Measurements from ENCODE around the gene ENOX1.

GRCh38 chr13:43573361-43573740 is 213.4 kb downstream of the ENOX1 start:
- TF ChIP-seq GATA4 (IDR thresholded peaks at IDR 0.05; ENCODE audit: borderline replicate concordance, low read depth) (no peak), KDM4B (CRISPR knock-in tag; IDR thresholded peaks at IDR 0.05) (no peak), CTCF (CRISPR knock-in tag; IDR thresholded peaks at IDR 0.05) (no peak), EZH2 (conservative IDR thresholded peaks at IDR 0.05; ENCODE audit: low read depth, low read length) (no peak), MXI1 (IDR thresholded peaks at IDR 0.05; ENCODE audit: borderline replicate concordance, low read depth, low read length) (no peak)

Measured in HepG2 (cell line).